WTC11 (cell line): Measurements from ENCODE around the gene SH3BP4. TPM values are rescaled to one million over a fixed set of nuclear protein-coding genes. Genes with fewer than 3 reads are reported as not detected.

Experiments
- ATAC-seq: fragments of 200-7000 bp; cut with Tn5 transposase; 2 replicates; pipeline ENCODE4 v1.10.0; 2021; ENCODE audit warnings: mild to moderate bottlenecking, moderate library complexity
- CTCF ChIA-PET: fragments of 300-600 bp; sonication (Branson Sonifier 250); formaldehyde crosslinking; loops from one replicate; lab custom pipeline; 2021; ENCODE audit warnings: antibody characterized with exemption; lab: Charles Lee
- POLR2A ChIA-PET: fragments of 350-600 bp; sonication (Branson Sonifier 250); formaldehyde crosslinking; loops from one replicate; lab custom pipeline; 2021; ENCODE audit warnings: antibody characterized with exemption; lab: Charles Lee
- DNase-seq: peaks from one replicate; pipeline ENCODE4 v3.0.0; 2021; ENCODE audit warnings: low spot score
- H3K27ac Mint-ChIP-seq: 2 replicates; pipeline ENCODE4 v1.8.0; 2021; ENCODE audit warnings: mixed read lengths
- H3K27me3 Mint-ChIP-seq: 2 replicates; pipeline ENCODE4 v1.8.0; 2021; ENCODE audit warnings: low read depth, mild to moderate bottlenecking, moderate library complexity, mixed read lengths
- H3K36me3 Mint-ChIP-seq: 2 replicates; pipeline ENCODE4 v1.8.0; 2021; ENCODE audit warnings: mixed read lengths
- H3K4me1 Mint-ChIP-seq: 2 replicates; pipeline ENCODE4 v1.8.0; 2022; ENCODE audit warnings: mixed read lengths
- H3K4me3 Mint-ChIP-seq: 2 replicates; pipeline ENCODE4 v1.8.0; 2021; ENCODE audit warnings: mild to moderate bottlenecking, moderate library complexity, mixed read lengths
- H3K9me3 Mint-ChIP-seq: 2 replicates; pipeline ENCODE4 v1.8.0; 2021; ENCODE audit warnings: mixed read lengths
- JAZF1 ChIP-seq: fragments of 250-450 bp; sonication (Bioruptor Pico); IDR thresholded peaks from 2 replicates; pipeline ENCODE4 v1.9.0; 2021; ENCODE audit warnings: moderate library complexity, mild to moderate bottlenecking, inconsistent platforms
- KAT7 ChIP-seq: sonication (generic); formaldehyde crosslinking; IDR thresholded peaks from 2 replicates; pipeline ENCODE4 v1.8.1; 2023; ENCODE audit warnings: missing genetic modification reagents, mild to moderate bottlenecking, borderline replicate concordance
- NFATC4 ChIP-seq: fragments of 250-450 bp; sonication (Bioruptor Pico); IDR thresholded peaks from 2 replicates; pipeline ENCODE4 v1.9.0; 2021; ENCODE audit warnings: mild to moderate bottlenecking
- NR3C1 ChIP-seq: sonication (generic); formaldehyde crosslinking; conservative IDR thresholded peaks from 2 replicates; pipeline ENCODE4 v1.8.1; 2023; ENCODE audit warnings: low read depth, mild to moderate bottlenecking, missing genetic modification reagents
- RELA ChIP-seq: sonication (generic); formaldehyde crosslinking; IDR thresholded peaks from 2 replicates; pipeline ENCODE4 v1.8.1; 2022; ENCODE audit warnings: missing genetic modification reagents, mild to moderate bottlenecking, borderline replicate concordance
- RORB ChIP-seq: fragments of 250-450 bp; sonication (Bioruptor Pico); IDR thresholded peaks from 2 replicates; pipeline ENCODE4 v1.9.0; 2021; ENCODE audit warnings: mild to moderate bottlenecking
- SMAD3 ChIP-seq: sonication (generic); formaldehyde crosslinking; IDR thresholded peaks from 2 replicates; pipeline ENCODE4 v1.8.0; 2022; ENCODE audit warnings: missing genetic modification reagents, mild to moderate bottlenecking, borderline replicate concordance
- SMAD4 ChIP-seq: sonication (generic); formaldehyde crosslinking; IDR thresholded peaks from 2 replicates; pipeline ENCODE4 v1.8.0; 2022; ENCODE audit warnings: mild to moderate bottlenecking, missing genetic modification reagents
- SP1 ChIP-seq: sonication (generic); formaldehyde crosslinking; conservative IDR thresholded peaks from 2 replicates; pipeline ENCODE4 v1.8.1; 2022; ENCODE audit warnings: missing genetic modification reagents
- ZNF317 ChIP-seq: sonication (generic); formaldehyde crosslinking; IDR thresholded peaks from 2 replicates; pipeline ENCODE4 v1.8.1; 2023; ENCODE audit warnings: low read depth, mild to moderate bottlenecking, moderate library complexity, missing genetic modification reagents, borderline replicate concordance
- total RNA-seq: library from RNA; stranded (reverse); gene quantifications from 3 replicates; pipeline ENCODE4 v1.2.3, GENCODE V29; 2021
- TF ChIP-seq, protein P1 (sequence below): fragments of 250-450 bp; sonication (Bioruptor Pico); IDR thresholded peaks from 2 replicates; pipeline ENCODE4 v2.1.2; 2022; ENCODE audit warnings: mild to moderate bottlenecking, moderate library complexity
- TF ChIP-seq, protein P2 (sequence below): fragments of 250-450 bp; sonication (Bioruptor Pico); conservative IDR thresholded peaks from 2 replicates; pipeline ENCODE4 v1.9.0; 2021; ENCODE audit warnings: mild to moderate bottlenecking
- TF ChIP-seq, protein P3 (sequence below): sonication (generic); formaldehyde crosslinking; IDR thresholded peaks from 2 replicates; pipeline ENCODE4 v1.8.1; 2023; ENCODE audit warnings: mild to moderate bottlenecking, missing genetic modification reagents
- TF ChIP-seq, protein P4 (sequence below): sonication (generic); formaldehyde crosslinking; IDR thresholded peaks from 2 replicates; pipeline ENCODE4 v1.8.1; 2023; ENCODE audit warnings: mild to moderate bottlenecking, missing genetic modification reagents

Gene SH3BP4
- total RNA-seq, 1 experiment from 2014 or later, result 44.4 TPM

DNA sequence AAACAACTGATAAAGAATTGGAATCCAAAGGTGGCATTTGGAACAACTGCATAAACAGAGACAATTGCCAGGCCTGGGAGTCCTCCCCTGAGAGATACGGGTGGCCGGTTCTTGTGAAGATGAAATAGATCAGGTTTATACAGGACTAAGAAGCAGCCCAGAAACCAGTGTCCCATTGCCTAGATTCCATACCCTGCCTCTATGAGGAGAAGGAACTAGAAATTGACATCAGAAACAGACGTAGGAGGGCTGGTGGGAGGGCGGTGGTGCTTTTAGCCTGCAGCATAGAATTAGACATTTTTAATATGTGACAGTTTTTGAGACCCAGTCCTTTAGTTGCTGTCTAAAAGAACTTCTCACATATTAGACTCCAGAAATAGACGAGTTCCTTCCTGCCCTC is 11.8 kb upstream of the SH3BP4 start:
- POLR2A ChIA-PET, result no interaction called here
- Mint-ChIP-seq H3K36me3 (no peaks in the 10 kb centered on the region), H3K4me3 (no peak overlapping the region), H3K4me1 (peaks cover 11% of the 10 kb centered on the region), H3K27me3 (peaks cover 60% of the 10 kb centered on the region), H3K27ac (no peak overlapping the region), H3K9me3 (peaks cover 7% of the 10 kb centered on the region)
- CTCF ChIA-PET, result interaction anchor here (1.2 kb wide), 1 partner anchor 59 kb away, joined by 5 read pairs; no protein-coding TSS in a partner anchor
- DNase-seq (no peak), ATAC-seq (no peak)
- TF ChIP-seq, protein P1, sequence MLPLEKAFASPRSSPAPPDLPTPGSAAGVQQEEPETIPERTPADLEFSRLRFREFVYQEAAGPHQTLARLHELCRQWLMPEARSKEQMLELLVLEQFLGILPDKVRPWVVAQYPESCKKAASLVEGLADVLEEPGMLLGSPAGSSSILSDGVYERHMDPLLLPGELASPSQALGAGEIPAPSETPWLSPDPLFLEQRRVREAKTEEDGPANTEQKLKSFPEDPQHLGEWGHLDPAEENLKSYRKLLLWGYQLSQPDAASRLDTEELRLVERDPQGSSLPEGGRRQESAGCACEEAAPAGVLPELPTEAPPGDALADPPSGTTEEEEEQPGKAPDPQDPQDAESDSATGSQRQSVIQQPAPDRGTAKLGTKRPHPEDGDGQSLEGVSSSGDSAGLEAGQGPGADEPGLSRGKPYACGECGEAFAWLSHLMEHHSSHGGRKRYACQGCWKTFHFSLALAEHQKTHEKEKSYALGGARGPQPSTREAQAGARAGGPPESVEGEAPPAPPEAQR (CRISPR knock-in tag), result no peak
- TF ChIP-seq SMAD3 (CRISPR knock-in tag) (no peak), ZNF317 (CRISPR knock-in tag) (no peak), KAT7 (CRISPR knock-in tag) (no peak), SP1 (no peak), RELA (CRISPR knock-in tag) (no peak)
- TF ChIP-seq, protein P2, sequence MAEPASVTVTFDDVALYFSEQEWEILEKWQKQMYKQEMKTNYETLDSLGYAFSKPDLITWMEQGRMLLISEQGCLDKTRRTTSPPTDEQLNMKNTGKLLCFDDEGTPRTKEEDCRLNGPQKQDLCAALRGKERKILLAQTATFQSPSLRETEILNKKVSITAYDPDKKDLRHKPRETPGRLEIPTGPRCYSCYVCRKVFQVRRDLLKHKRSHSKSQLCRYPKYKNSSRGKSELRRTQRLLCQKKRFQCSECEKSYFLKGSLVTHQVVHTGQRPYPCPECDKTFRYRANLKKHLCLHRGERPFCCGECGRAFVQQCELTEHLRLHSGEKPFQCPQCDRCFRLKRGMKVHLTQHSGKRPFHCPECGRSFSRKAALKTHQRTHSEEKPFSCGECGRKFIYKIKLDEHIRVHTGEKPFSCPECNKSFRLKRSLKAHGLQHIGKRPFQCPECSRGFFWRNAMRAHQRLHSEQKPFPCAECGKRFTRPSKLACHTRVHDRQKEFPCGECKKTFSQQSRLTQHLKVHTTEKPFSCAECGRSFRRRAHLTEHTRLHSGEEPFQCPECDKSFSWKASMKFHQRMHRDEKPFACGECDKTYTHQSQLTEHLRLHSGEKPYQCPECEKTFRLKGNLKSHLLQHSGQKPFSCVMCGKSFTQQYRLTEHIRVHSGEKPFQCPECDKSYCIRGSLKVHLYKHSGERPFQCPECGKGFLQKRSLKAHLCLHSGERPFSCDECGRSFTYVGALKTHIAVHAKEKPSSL, result no peak
- TF ChIP-seq, protein P3, sequence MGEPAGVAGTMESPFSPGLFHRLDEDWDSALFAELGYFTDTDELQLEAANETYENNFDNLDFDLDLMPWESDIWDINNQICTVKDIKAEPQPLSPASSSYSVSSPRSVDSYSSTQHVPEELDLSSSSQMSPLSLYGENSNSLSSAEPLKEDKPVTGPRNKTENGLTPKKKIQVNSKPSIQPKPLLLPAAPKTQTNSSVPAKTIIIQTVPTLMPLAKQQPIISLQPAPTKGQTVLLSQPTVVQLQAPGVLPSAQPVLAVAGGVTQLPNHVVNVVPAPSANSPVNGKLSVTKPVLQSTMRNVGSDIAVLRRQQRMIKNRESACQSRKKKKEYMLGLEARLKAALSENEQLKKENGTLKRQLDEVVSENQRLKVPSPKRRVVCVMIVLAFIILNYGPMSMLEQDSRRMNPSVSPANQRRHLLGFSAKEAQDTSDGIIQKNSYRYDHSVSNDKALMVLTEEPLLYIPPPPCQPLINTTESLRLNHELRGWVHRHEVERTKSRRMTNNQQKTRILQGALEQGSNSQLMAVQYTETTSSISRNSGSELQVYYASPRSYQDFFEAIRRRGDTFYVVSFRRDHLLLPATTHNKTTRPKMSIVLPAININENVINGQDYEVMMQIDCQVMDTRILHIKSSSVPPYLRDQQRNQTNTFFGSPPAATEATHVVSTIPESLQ (CRISPR knock-in tag), result no peak

- ChIA-PET CTCF (interaction anchor here (1.2 kb wide), 1 partner anchor 59 kb away, joined by 5 read pairs; no protein-coding TSS in a partner anchor), POLR2A (no interaction called here)
- H3K4me3 Mint-ChIP-seq, result no peak overlapping the region
- ATAC-seq (peak; percentile 51), DNase-seq (no peak)
- H3K27me3 Mint-ChIP-seq, result peaks cover 55% of the 10 kb centered on the region
- H3K27ac Mint-ChIP-seq, result no peak overlapping the region
- H3K9me3 Mint-ChIP-seq, result peaks cover 7% of the 10 kb centered on the region
- no peak for TF ChIP-seq JAZF1 (CRISPR knock-in tag)
- H3K4me1 Mint-ChIP-seq, result peaks cover 10% of the 10 kb centered on the region
- H3K36me3 Mint-ChIP-seq, result no peaks in the 10 kb centered on the region
Observed at GRCh38 chr2:234940527-234940926, 11.3 kb upstream of the SH3BP4 start.

DNA sequence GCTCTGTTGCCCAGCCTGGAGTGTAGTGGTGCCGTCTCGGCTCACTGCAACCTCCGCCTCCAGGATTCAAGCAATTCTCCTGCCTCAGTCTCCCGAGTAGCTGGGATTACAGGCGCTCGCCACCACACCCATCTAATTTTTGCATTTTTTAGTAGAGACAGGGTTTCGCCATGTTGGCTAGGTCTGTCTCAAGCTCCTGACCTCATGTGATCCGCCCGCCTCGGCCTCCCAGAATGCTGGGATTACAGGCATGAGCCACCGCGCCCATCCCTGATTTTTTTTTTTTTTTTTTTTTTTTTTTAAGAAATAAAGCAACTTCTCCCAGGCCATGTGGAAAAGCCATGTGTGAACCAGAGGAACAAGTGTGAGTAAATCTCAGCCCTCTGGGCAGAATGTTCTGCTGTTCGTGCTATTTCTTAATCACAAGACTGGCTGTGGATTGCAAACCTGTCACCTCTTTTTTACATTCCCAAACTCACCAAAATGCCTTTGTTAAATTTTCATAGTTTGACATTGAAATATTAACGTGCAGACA is 6.4 kb upstream of the SH3BP4 start:
- ChIA-PET POLR2A (no interaction called here), CTCF (no interaction called here)
- Mint-ChIP-seq H3K27ac (no peak overlapping the region), H3K9me3 (peaks cover 7% of the 10 kb centered on the region), H3K36me3 (no peaks in the 10 kb centered on the region), H3K4me1 (peaks cover 16% of the 10 kb centered on the region), H3K27me3 (peaks cover 50% of the 10 kb centered on the region), H3K4me3 (no peak overlapping the region)
- TF ChIP-seq RORB (CRISPR knock-in tag) (no peak), NR3C1 (CRISPR knock-in tag) (no peak), SMAD4 (CRISPR knock-in tag) (no peak), NFATC4 (CRISPR knock-in tag) (no peak)
- TF ChIP-seq, protein P4, sequence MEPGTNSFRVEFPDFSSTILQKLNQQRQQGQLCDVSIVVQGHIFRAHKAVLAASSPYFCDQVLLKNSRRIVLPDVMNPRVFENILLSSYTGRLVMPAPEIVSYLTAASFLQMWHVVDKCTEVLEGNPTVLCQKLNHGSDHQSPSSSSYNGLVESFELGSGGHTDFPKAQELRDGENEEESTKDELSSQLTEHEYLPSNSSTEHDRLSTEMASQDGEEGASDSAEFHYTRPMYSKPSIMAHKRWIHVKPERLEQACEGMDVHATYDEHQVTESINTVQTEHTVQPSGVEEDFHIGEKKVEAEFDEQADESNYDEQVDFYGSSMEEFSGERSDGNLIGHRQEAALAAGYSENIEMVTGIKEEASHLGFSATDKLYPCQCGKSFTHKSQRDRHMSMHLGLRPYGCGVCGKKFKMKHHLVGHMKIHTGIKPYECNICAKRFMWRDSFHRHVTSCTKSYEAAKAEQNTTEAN (CRISPR knock-in tag), result no peak
- DNase-seq (no peak), ATAC-seq (no peak)
